GM19193 (cell line): ENCODE results near the gene SEMA5A.

Experiments
- POLR2A ChIP-seq: IDR thresholded peaks from 4 replicates; pipeline ENCODE4 v1.6.1; 2011; ENCODE audit not compliant: insufficient read depth, insufficient read length; ENCODE audit errors: extremely low read depth

SEMA5A gene

GRCh38 chr5:9479990-9480389 is 65.9 kb downstream of the SEMA5A start:
- TF ChIP-seq POLR2A = no peak

DNA sequence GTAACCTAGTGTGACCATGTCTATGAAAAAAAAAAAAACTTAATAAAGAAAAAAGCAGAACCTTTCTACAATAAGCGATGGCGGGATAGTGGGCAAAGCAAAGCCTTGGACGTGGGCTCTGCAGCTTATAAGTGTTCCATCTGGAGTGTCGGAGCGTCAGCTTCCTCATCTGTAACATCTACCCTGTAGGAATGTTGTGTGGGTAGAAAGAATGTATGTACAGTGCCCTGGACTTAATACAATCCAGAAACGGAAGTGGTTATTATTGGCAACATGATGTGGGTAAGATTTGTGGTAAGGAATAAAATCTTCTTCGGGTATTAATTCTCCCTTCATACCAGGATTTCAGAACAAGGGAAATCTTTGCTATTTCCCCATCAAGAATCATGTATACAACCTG is 66.5 kb downstream of the SEMA5A start:
- no peak for TF ChIP-seq POLR2A

DNA sequence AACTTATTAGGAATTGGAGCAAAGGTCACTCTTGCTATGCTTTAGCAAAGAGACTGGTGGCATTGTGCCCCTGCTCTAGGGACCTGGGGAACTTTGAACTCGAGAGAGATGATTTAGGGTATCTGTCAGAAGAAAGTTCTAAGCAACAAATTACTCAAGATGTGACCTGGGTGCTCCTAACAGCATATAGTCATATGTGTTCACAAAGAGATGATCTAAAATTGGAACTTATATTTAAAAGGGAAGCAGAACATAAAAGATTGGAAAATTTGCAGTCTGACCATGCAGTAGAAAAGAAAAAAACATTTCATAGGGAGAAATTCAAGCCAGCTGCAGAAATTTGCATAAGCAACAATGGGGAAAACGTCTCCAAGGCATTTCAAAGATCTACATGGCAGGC is 68.3 kb downstream of the SEMA5A start:
- no peak for TF ChIP-seq POLR2A

- TF ChIP-seq POLR2A = no peak
Observed at GRCh38 chr5:9474219-9475002, 71.5 kb downstream of the SEMA5A start.

- TF ChIP-seq POLR2A = no peak
Observed at GRCh38 chr5:9473624-9474023, 72.3 kb downstream of the SEMA5A start.

- TF ChIP-seq POLR2A = no peak
Observed at GRCh38 chr5:9470410-9470809, 75.5 kb downstream of the SEMA5A start.

GRCh38 chr5:9468060-9468388 is 77.9 kb downstream of the SEMA5A start:
- no peak for TF ChIP-seq POLR2A

DNA sequence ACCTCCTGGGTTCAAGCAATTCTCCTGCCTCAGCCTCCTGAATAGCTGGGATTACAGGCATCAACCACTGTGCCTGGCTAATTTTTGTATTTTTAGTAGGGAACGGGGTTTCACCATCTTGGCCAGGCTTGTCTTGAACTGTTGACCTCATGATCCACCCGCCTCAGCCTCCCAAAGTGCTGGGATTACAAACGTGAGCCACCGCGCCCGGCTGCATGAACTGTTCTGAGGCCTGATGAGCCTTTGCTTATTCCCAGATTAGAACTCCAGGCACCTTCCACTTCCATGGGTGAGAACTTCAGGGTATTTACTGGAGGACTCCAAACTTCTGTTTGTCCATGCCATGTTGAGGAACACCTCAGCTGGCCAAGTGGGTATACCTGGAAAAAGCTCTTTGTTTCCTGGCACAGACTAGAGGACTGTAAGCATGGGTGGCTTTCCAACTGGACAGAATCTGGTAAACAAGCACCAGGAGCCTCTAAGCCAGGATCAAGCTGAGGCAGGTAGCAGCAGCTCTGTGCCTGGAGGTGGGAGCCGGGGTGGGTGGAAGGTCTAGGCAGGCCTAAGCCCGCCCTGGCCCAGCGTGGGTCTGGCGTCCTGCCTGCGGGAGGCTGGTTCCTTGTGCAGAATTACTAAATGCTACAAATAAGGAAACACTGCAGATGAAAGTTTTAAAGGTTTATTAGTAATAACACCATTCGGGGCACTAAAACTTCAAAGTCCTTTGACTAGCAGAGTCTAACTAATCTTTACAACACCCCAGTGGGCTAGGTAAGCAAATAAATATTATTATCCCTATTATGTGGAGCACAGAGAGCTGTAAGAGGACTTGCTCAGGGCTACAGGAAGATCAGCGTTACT is 78.4 kb downstream of the SEMA5A start:
- no peak for TF ChIP-seq POLR2A

GRCh38 chr5:9466697-9467096 is 79.2 kb downstream of the SEMA5A start:
- no peak for TF ChIP-seq POLR2A

DNA sequence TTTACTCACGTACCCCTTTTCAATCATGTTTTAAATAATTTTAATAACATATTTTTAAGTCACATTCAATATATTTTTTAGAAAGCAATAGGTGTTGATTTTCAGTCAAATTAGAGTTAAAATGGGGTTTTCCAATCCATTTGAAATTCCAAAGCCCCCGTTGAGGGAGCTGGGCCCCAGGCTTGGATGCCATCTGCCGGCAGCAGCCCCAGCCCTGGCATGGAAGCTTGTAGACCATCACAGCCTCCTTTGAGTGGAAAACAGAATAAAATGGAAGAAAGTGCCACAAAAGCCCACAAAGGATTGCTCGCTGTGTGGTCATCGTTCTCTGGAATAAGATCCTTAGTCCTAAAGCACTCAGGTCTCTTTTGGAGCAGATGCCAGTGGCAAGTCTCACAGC is 81.4 kb downstream of the SEMA5A start:
- no peak for TF ChIP-seq POLR2A

GRCh38 chr5:9462109-9462508 is 83.8 kb downstream of the SEMA5A start:
- no peak for TF ChIP-seq POLR2A

DNA sequence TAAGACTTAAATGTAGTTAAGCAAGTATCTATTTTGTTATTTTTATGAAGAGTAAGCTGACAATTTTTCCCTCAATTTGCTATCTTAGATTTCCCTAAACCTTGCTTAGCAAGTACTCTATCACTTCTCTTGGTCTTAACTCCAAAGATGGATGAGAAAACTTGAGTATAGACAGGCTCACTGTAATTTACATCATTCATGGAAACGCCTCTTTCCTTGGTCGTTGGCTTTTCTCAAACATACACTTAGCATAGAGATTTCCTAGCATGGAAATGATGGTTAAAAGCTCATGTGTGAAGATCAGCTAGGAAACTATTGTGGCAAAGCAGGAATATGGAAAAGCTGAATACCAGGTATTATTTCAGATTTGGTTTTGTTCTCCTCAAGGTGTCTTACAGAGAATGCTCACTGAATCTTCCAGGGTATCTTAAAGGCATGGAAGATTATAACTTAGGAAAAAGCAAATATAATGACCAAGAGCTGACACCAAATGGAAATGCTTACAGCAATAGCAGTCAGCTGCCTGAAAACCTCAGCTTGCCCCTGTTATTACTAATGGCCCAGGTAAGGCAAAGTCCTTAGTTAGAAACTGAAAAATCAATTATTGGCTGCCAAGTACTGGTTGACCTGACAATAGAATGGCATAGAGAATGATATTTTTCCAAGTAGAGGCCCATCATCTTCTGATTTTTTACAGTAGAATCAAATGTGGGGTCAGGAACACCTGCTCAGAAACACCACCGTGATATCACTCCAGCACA is 84.8 kb downstream of the SEMA5A start:
- TF ChIP-seq POLR2A = no peak

GRCh38 chr5:9456435-9457042 is 89.3 kb downstream of the SEMA5A start:
- no peak for TF ChIP-seq POLR2A

DNA sequence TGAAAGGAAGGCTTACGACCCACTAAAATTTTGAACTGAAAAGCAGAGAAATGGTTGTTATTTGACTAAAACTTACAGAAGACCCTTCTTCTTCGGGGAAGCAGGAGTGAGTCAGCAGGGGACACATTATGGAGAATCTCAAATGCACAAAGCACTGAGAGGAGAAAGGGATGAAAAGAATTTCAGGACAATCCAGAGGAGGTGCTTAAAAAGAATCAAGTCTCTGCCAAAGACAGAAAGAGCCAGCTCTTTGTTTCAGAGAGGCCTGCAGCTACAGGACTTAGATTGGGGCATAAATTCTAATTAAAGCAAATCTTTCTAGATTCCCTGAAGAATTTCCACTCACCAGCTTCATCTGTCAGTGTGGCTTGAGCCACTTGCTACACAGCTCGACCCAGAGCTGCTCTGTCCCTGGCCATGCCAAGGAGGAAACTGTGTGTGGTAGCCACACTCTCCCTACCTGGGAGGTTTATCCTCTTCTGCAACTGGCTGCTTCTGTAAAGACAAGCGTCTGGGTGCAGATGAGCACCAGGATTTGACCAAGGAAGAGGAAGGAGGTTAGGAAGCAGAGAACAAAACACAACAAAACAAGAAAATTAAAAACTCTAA is 89.9 kb downstream of the SEMA5A start:
- no peak for TF ChIP-seq POLR2A
